GM12891 (cell line): ENCODE measurements around the gene RAB6A.

Experiments used
- POLR2A ChIP-seq: IDR thresholded peaks from 2 replicates; pipeline ENCODE4 v1.6.1; 2011; ENCODE audit warnings: low read depth, low read length, control low read depth
- POLR2AphosphoS5 ChIP-seq: IDR thresholded peaks from 2 replicates; pipeline ENCODE4 v1.6.1; 2011; ENCODE audit warnings: low read depth, low read length, control low read depth
- POU2F2 ChIP-seq: IDR thresholded peaks from 2 replicates; pipeline ENCODE4 v1.6.1; 2011; ENCODE audit warnings: low read depth, mild to moderate bottlenecking, control low read depth, low read length, moderate library complexity
- TAF1 ChIP-seq: IDR thresholded peaks from 2 replicates; pipeline ENCODE4 v1.6.1; 2011; ENCODE audit warnings: low read depth, low read length, control low read depth

- no peak for TF ChIP-seq POLR2AphosphoS5
- TF ChIP-seq POLR2A, result no peak
- no peak for TF ChIP-seq POU2F2
- no peak for TF ChIP-seq TAF1
Observed at GRCh38 chr11:73801136-73801535, 40.3 kb upstream of the RAB6A start.
